Epithelial cell of esophagus (primary cell): ENCODE results near the gene HLA-DOB.

Source experiments
- DNase-seq: peaks from one replicate; pipeline ENCODE4 v3.0.0; 2010; ENCODE audit warnings: low read depth
- H3K4me3 ChIP-seq: 2 replicates; pipeline ENCODE4 v1.5.1; 2011; ENCODE audit warnings: mild to moderate bottlenecking, low read length, control low read depth
- TF ChIP-seq, protein P1 (sequence below): IDR thresholded peaks from 2 replicates; pipeline ENCODE4 v1.5.1; 2011; ENCODE audit warnings: low read depth, mild to moderate bottlenecking, low read length, control low read depth, inconsistent platforms; ENCODE audit not compliant: insufficient read depth; ENCODE audit errors: missing control alignments

The HLA-DOB gene

DNA sequence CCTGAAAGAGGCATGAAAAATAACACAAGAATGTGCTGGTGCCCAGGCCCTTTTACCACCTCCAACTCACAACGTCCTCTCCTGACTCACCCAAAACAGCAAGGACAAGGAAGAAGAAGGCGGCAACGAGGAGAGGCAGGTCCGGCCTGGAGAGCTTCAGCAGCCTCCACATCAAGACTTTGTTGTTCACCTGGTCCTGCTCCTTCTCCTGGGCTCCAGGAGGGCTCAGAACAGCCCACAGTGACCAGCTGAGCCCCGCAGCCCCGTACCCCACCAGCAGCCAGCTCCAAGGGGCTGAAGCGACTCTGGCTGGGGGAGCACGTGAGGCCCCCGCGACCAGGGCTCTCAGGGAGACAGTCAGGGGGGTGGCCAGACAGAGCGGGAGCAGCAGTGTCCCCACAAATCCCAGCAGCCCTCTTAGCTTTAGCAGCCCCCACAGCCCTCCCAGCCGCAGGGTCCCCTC lies 20.9 kb upstream of the HLA-DOB start:
- DNase-seq = peak; percentile 91
- H3K4me3 ChIP-seq = peak overlapping the region; percentile 79
- TF ChIP-seq, protein P1, sequence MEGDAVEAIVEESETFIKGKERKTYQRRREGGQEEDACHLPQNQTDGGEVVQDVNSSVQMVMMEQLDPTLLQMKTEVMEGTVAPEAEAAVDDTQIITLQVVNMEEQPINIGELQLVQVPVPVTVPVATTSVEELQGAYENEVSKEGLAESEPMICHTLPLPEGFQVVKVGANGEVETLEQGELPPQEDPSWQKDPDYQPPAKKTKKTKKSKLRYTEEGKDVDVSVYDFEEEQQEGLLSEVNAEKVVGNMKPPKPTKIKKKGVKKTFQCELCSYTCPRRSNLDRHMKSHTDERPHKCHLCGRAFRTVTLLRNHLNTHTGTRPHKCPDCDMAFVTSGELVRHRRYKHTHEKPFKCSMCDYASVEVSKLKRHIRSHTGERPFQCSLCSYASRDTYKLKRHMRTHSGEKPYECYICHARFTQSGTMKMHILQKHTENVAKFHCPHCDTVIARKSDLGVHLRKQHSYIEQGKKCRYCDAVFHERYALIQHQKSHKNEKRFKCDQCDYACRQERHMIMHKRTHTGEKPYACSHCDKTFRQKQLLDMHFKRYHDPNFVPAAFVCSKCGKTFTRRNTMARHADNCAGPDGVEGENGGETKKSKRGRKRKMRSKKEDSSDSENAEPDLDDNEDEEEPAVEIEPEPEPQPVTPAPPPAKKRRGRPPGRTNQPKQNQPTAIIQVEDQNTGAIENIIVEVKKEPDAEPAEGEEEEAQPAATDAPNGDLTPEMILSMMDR = no peak

GRCh38 chr6:32836873-32837272 lies 20.1 kb upstream of the HLA-DOB start:
- DNase-seq = no peak
- H3K4me3 ChIP-seq = peak overlapping the region; percentile 79
- TF ChIP-seq, protein P1 = no peak

DNA sequence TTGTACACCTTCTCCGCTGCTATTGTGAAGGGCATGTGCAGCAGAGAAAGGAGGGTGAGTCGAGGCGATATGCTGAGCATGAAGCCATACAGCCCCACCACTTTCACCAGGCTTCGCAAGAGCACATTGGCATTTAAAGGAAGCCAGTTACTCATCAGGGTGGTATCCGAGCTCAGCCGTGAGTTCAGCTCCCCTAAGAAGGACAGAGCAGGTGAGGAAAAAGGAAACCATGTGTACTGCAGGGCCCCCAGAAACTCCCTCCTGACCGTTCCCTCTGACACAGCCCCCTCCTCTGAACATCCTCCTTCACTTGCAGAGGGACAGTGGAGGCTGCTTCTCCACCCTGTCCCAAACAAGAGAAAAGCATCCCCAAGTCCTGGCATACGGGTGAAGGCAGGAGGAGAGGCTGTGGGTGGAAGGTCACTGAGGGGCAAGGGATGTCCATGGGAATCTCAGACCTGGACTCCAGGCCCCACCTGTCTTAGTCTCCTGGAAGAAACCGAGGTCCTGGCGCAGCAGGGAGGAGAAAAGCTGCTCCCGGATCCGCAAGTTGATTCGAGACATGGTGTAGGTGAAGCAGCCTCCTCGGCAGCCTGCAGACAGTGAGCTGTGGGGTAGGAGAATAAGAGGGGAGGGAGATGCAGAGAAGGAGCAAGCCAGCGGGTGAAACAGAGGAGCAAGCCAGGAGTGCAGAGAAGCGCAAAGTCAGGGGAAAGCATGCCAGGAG lies 18.5 kb upstream of the HLA-DOB start:
- TF ChIP-seq, protein P1 = no peak
- H3K4me3 ChIP-seq = no peak overlapping the region
- DNase-seq = no peak

DNA sequence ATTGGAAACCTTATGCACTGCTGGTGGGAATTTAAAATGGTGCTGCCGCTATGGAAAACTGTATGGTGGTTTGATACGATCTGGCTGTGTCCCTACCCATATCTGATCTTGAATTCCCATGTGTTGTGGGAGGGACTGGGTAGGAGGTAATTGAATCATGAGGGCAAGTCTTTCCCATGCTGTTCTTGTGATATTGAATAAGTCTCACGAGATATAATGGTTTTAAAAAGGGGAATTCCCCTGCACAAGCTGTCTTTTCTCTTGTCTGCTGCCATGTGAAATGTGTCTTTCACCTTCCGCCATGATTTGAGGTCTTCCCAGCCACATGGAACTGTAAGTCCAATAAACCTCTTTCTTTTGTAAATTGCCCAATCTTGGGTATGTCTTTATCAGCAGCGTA lies 16.9 kb upstream of the HLA-DOB start:
- H3K4me3 ChIP-seq = no peak overlapping the region
- TF ChIP-seq, protein P1 = no peak
- DNase-seq = no peak

DNA sequence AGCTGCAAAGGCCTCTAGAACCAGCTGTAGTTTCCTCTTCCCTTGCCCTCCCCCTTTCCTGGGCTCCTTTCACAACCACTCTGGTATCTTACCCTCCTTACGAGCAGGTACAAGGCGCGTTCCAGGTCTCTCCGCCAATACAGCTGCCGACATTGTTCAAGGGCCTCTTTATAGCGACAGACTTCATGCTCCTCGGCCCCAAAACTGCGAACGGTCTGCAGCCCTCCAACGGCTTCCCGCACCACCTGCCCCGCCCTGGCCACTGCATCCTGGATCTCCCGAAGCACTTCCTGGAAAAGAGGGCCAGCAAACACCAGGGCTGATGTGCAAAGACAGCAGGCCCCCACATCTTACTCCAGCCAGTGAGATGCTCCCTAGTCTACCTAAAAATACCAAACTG lies 15.7 kb upstream of the HLA-DOB start:
- DNase-seq = no peak
- no peak overlapping the region for H3K4me3 ChIP-seq
- TF ChIP-seq, protein P1 = no peak

- DNase-seq = no peak
- TF ChIP-seq, protein P1 = no peak
- no peak overlapping the region for H3K4me3 ChIP-seq
Measured at GRCh38 chr6:32830936-32831335, 14.1 kb upstream of the HLA-DOB start.

- H3K4me3 ChIP-seq = no peak overlapping the region
- TF ChIP-seq, protein P1 = no peak
- no peak for DNase-seq
Measured at GRCh38 chr6:32830017-32830416, 13.2 kb upstream of the HLA-DOB start.
